ENCODE measurements around the gene AGT.

The AGT gene

GRCh38 chr1:230686747-230687146 is 27.2 kb downstream of the AGT start:
- no peaks in the 10 kb centered on the region for H3K27me3 ChIP-seq (ENCODE audit: insufficient read depth, low read length, poor library complexity)
- H2AFZ ChIP-seq (ENCODE audit: low read depth, low read length), result no peak overlapping the region
- no peaks in the 10 kb centered on the region for H3K79me2 ChIP-seq (ENCODE audit: insufficient read depth, low read length)
- H3K4me2 ChIP-seq (ENCODE audit: insufficient read depth, low read length), result no peak overlapping the region
- no peak overlapping the region for H3K4me3 ChIP-seq (ENCODE audit: low read depth in 1 of 2, low read length in 2 of 2)
- no peak overlapping the region for H3K9ac ChIP-seq (ENCODE audit: low read depth, low read length)
- no peaks in the 10 kb centered on the region for H4K20me1 ChIP-seq (ENCODE audit: insufficient read depth, low read length)
- H3K36me3 ChIP-seq (ENCODE audit: insufficient read depth, low read length), result peaks cover 96% of the 10 kb centered on the region
- no peaks in the 10 kb centered on the region for H3K4me1 ChIP-seq (ENCODE audit: insufficient read depth, low read length)
- no peak for TF ChIP-seq EZH2 (IDR thresholded peaks at IDR 0.05; ENCODE audit: borderline replicate concordance, low read depth, low read length, severe bottlenecking)
- TF ChIP-seq, protein P1, sequence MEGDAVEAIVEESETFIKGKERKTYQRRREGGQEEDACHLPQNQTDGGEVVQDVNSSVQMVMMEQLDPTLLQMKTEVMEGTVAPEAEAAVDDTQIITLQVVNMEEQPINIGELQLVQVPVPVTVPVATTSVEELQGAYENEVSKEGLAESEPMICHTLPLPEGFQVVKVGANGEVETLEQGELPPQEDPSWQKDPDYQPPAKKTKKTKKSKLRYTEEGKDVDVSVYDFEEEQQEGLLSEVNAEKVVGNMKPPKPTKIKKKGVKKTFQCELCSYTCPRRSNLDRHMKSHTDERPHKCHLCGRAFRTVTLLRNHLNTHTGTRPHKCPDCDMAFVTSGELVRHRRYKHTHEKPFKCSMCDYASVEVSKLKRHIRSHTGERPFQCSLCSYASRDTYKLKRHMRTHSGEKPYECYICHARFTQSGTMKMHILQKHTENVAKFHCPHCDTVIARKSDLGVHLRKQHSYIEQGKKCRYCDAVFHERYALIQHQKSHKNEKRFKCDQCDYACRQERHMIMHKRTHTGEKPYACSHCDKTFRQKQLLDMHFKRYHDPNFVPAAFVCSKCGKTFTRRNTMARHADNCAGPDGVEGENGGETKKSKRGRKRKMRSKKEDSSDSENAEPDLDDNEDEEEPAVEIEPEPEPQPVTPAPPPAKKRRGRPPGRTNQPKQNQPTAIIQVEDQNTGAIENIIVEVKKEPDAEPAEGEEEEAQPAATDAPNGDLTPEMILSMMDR (IDR thresholded peaks at IDR 0.05; ENCODE audit: borderline replicate concordance, extremely low read depth, low read length, poor library complexity, severe bottlenecking), result no peak
- H3K9me3 ChIP-seq (ENCODE audit: insufficient read depth, low read length, severe bottlenecking), result no peaks in the 10 kb centered on the region
- DNase-seq (no peak), ATAC-seq (ENCODE audit: insufficient read depth, low read depth) (no peak)
- no peak overlapping the region for H3K27ac ChIP-seq (ENCODE audit: low read length)

DNA sequence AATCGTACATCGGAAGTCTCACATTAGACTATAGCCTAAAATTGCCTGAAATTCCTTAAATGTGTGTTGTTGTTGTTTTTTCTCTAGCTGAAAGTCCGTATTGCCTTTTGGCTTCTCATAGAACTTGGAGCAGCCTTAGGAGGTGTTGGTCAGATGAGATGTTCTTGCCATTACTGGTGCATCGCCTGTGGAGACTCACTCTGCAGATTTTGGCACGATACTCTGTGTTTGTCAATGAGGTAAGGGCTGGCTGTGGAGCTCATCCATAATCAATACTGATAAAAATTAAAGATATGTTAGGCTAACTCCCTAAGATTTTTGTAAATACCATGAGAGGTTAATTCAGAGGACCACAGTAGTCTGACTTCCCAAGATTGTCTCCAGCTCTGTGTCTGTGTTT is 28.9 kb downstream of the AGT start:
- Histone ChIP-seq H3K4me2 (ENCODE audit: insufficient read depth, low read length) (no peak overlapping the region), H3K4me3 (ENCODE audit: low read depth in 1 of 2, low read length in 2 of 2) (no peak overlapping the region), H3K36me3 (ENCODE audit: insufficient read depth, low read length) (peaks cover 91% of the 10 kb centered on the region), H2AFZ (ENCODE audit: low read depth, low read length) (no peak overlapping the region), H4K20me1 (ENCODE audit: insufficient read depth, low read length) (no peaks in the 10 kb centered on the region), H3K27ac (ENCODE audit: low read length) (no peak overlapping the region), H3K79me2 (ENCODE audit: insufficient read depth, low read length) (no peaks in the 10 kb centered on the region), H3K9ac (ENCODE audit: low read depth, low read length) (no peak overlapping the region), H3K9me3 (ENCODE audit: insufficient read depth, low read length, severe bottlenecking) (no peaks in the 10 kb centered on the region), H3K27me3 (ENCODE audit: insufficient read depth, low read length, poor library complexity) (no peaks in the 10 kb centered on the region), H3K4me1 (ENCODE audit: insufficient read depth, low read length) (no peaks in the 10 kb centered on the region)
- no peak for DNase-seq
- no peak for TF ChIP-seq EZH2 (IDR thresholded peaks at IDR 0.05; ENCODE audit: borderline replicate concordance, low read depth, low read length, severe bottlenecking)
- TF ChIP-seq, protein P1 (IDR thresholded peaks at IDR 0.05; ENCODE audit: borderline replicate concordance, extremely low read depth, low read length, poor library complexity, severe bottlenecking), result no peak
- no peak for ATAC-seq (ENCODE audit: insufficient read depth, low read depth)

DNA sequence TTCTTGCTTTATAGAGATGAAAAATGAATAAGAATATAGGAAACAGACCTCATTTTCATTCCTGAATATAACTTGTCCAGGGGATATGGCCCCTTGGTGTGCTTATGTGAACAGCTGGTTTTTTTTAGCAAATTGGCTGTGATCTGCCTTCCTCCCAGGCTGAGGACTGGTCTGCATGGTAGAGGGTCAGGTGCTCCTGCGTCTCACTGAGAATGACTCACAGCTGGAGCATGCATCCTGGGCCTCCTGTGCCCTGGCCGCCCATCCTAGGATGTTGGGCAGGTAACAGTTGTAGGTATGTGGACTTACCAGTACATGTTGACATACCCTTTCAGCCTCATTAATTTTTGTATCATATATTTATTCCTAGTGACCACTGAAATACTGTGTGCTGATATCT is 29.8 kb downstream of the AGT start:
- H3K27me3 ChIP-seq (ENCODE audit: insufficient read depth, low read length, poor library complexity), result no peaks in the 10 kb centered on the region
- H2AFZ ChIP-seq (ENCODE audit: low read depth, low read length), result no peak overlapping the region
- TF ChIP-seq, protein P1 (IDR thresholded peaks at IDR 0.05; ENCODE audit: borderline replicate concordance, extremely low read depth, low read length, poor library complexity, severe bottlenecking), result no peak
- TF ChIP-seq EZH2 (IDR thresholded peaks at IDR 0.05; ENCODE audit: borderline replicate concordance, low read depth, low read length, severe bottlenecking), result no peak
- no peak overlapping the region for H3K9ac ChIP-seq (ENCODE audit: low read depth, low read length)
- ATAC-seq (ENCODE audit: insufficient read depth, low read depth) (no peak), DNase-seq (no peak)
- H3K27ac ChIP-seq (ENCODE audit: low read length), result no peak overlapping the region
- no peaks in the 10 kb centered on the region for H3K4me1 ChIP-seq (ENCODE audit: insufficient read depth, low read length)
- peaks cover 88% of the 10 kb centered on the region for H3K36me3 ChIP-seq (ENCODE audit: insufficient read depth, low read length)
- no peaks in the 10 kb centered on the region for H3K9me3 ChIP-seq (ENCODE audit: insufficient read depth, low read length, severe bottlenecking)
- H3K79me2 ChIP-seq (ENCODE audit: insufficient read depth, low read length), result no peaks in the 10 kb centered on the region
- no peak overlapping the region for H3K4me2 ChIP-seq (ENCODE audit: insufficient read depth, low read length)
- no peak overlapping the region for H3K4me3 ChIP-seq (ENCODE audit: low read depth in 1 of 2, low read length in 2 of 2)
- no peaks in the 10 kb centered on the region for H4K20me1 ChIP-seq (ENCODE audit: insufficient read depth, low read length)

Measured in DND-41 (cell line).